Measurements from ENCODE around the gene KRTAP16-1.

GRCh38 chr17:41354536-41354935, 45.4 kb upstream of the KRTAP16-1 start:
- TF ChIP-seq CTCF (conservative IDR thresholded peaks at IDR 0.05 in 1 of 2, IDR thresholded peaks at IDR 0.05 in 1 of 2; ENCODE audit: extremely low read depth in 1 of 2, insufficient read depth in 1 of 2, low read depth in 1 of 2, low read length in 2 of 2) (no peak), EZH2 (IDR thresholded peaks at IDR 0.05; ENCODE audit: borderline replicate concordance, low read length) (no peak)
